ENCODE results near the gene MUC6. TPM values are rescaled to one million over a fixed set of nuclear protein-coding genes. Genes with fewer than 3 reads are reported as not detected.

MUC6 gene
- total RNA-seq, 4 donors from 2014 or later, result not detected

- Histone ChIP-seq H3K36me3 (no peaks in the 10 kb centered on the region), H3K4me1 (no peaks in the 10 kb centered on the region), H3K4me3 (no peak overlapping the region), H3K27ac (no peak overlapping the region), H3K9me3 (no peaks in the 10 kb centered on the region), H3K27me3 (peaks cover 3 to 23% (median 15%) of the 10 kb centered on the region in 3 donors)
- no peak for DNase-seq
- in situ Hi-C loops (cut with MboI; ENCODE audit: low sequenced_read_pairs in 4 of 4), result no loop called here
- intact Hi-C loops (cut with DNase I; ENCODE audit: low total_unique reads), result no loop called here
- ATAC-seq, result no peak
- no peak for TF ChIP-seq CTCF (IDR thresholded peaks at IDR 0.05 in 4 of 5, conservative IDR thresholded peaks at IDR 0.05 in 1 of 5)
Observed at GRCh38 chr11:1044160-1044559, 7.6 kb upstream of the MUC6 start.

GRCh38 chr11:1043563-1044096 lies 7.1 kb upstream of the MUC6 start:
- no peak for TF ChIP-seq CTCF (IDR thresholded peaks at IDR 0.05 in 4 of 5, conservative IDR thresholded peaks at IDR 0.05 in 1 of 5)
- TF ChIP-seq POLR2A (IDR thresholded peaks at IDR 0.05), result no peak
- no peaks in the 10 kb centered on the region for H3K4me1 ChIP-seq
- no peak overlapping the region for H3K27ac ChIP-seq
- peaks cover 3 to 23% (median 11%) of the 10 kb centered on the region in 3 donors for H3K27me3 ChIP-seq
- ATAC-seq (no peak), DNase-seq (peak in 1 of 2 donors; percentile 1)
- intact Hi-C loops (cut with DNase I; ENCODE audit: low total_unique reads), result no loop called here
- no peak overlapping the region for H3K4me3 ChIP-seq
- no peaks in the 10 kb centered on the region for H3K9me3 ChIP-seq
- in situ Hi-C loops (cut with MboI; ENCODE audit: low sequenced_read_pairs in 4 of 4), result no loop called here
- H3K36me3 ChIP-seq, result no peaks in the 10 kb centered on the region

GRCh38 chr11:1042626-1043562 lies 6.4 kb upstream of the MUC6 start:
- ATAC-seq (no peak), DNase-seq (peak in 1 of 2 donors; percentile 2)
- Histone ChIP-seq H3K9me3 (no peaks in the 10 kb centered on the region), H3K36me3 (no peaks in the 10 kb centered on the region), H3K27me3 (peaks cover 0 to 19% (median 5%) of the 10 kb centered on the region in 3 donors), H3K27ac (no peak overlapping the region), H3K4me3 (no peak overlapping the region), H3K4me1 (no peaks in the 10 kb centered on the region)
- intact Hi-C loops (cut with DNase I; ENCODE audit: low total_unique reads), result no loop called here
- in situ Hi-C loops (cut with MboI; ENCODE audit: low sequenced_read_pairs in 4 of 4), result no loop called here
- TF ChIP-seq POLR2A (IDR thresholded peaks at IDR 0.05) (no peak), CTCF (IDR thresholded peaks at IDR 0.05 in 4 of 5, conservative IDR thresholded peaks at IDR 0.05 in 1 of 5) (no peak)

- no peak for ATAC-seq
- TF ChIP-seq POLR2A (IDR thresholded peaks at IDR 0.05) (no peak), CTCF (IDR thresholded peaks at IDR 0.05 in 4 of 5, conservative IDR thresholded peaks at IDR 0.05 in 1 of 5) (no peak)
- no peak for DNase-seq
- H3K36me3 ChIP-seq, result no peaks in the 10 kb centered on the region
- in situ Hi-C loops (cut with MboI; ENCODE audit: low sequenced_read_pairs in 4 of 4), result no loop called here
- H3K27ac ChIP-seq, result no peak overlapping the region
- H3K4me3 ChIP-seq, result no peak overlapping the region
- no peaks in the 10 kb centered on the region for H3K9me3 ChIP-seq
- no peaks in the 10 kb centered on the region for H3K4me1 ChIP-seq
- intact Hi-C loops (cut with DNase I; ENCODE audit: low total_unique reads), result no loop called here
- peaks cover 0 to 14% (median 3%) of the 10 kb centered on the region in 3 donors for H3K27me3 ChIP-seq
Observed at GRCh38 chr11:1041936-1042608, 5.6 kb upstream of the MUC6 start.
